Gastrocnemius medialis (tissue), 4 donors: ENCODE results near the gene ZC3HAV1L. TPM values are rescaled to one million over a fixed set of nuclear protein-coding genes. Genes with fewer than 3 reads are reported as not detected.

ENCODE experiments used
- ATAC-seq, 2 donors: fragments of 150-250 bp; one replicate each; pipeline ENCODE4 v1.9.1; 2016
- DNase-seq, 2 donors: peaks; one replicate each; pipeline ENCODE4 v3.0.0-alpha.2; 2019
- H3K27ac ChIP-seq, 4 donors: fragments of 200-600 bp; sonication (generic); 1 replicate in 1 of 4; 2 replicates in 3 of 4; pipeline ENCODE4 v1.5.1; 2016 to 2018; ENCODE audit warnings: mild to moderate bottlenecking in 2 of 4, moderate library complexity in 1 of 4
- H3K27me3 ChIP-seq, 3 donors: fragments of 200-600 bp; sonication (generic) in 2 of 3; 1 replicate in 1 of 3; 2 replicates in 2 of 3; pipeline versions ENCODE4 v1.5.1 to v1.6.0; 2016 to 2019; ENCODE audit warnings: mild to moderate bottlenecking in 1 of 3, moderate library complexity in 1 of 3
- H3K36me3 ChIP-seq, 2 donors: fragments of 200-600 bp; sonication (generic) in 1 of 2; one replicate each; pipeline ENCODE4 v1.5.1; 2017 to 2018
- H3K4me1 ChIP-seq, 2 donors: fragments of 200-600 bp; sonication (generic) in 1 of 2; one replicate each; pipeline ENCODE4 v1.5.1; 2016 to 2017; ENCODE audit warnings: mild to moderate bottlenecking in 2 of 2
- H3K4me3 ChIP-seq, 4 donors: fragments of 200-600 bp; sonication (generic) in 3 of 4; 1 replicate in 1 of 4; 2 replicates in 3 of 4; pipeline ENCODE4 v1.5.1; 2016 to 2019; ENCODE audit warnings: mild to moderate bottlenecking in 2 of 4
- H3K9me3 ChIP-seq, 3 donors: fragments of 200-600 bp; sonication (generic) in 2 of 3; 1 replicate in 1 of 3; 2 replicates in 2 of 3; pipeline ENCODE4 v1.5.1; 2016 to 2019
- POLR2A ChIP-seq, 2 donors: fragments of 450-650 bp; IDR thresholded peaks; one replicate each; pipeline ENCODE4 v1.6.1; 2017; ENCODE audit warnings: antibody characterized with exemption in 2 of 2, mild to moderate bottlenecking in 2 of 2, moderate library complexity in 2 of 2
- in situ Hi-C, 4 donors: fragments of 200-750 bp; cut with MboI; loops; one replicate each; pipeline versions ENCODE4 v1.15.0 to v1.8.0; 2017; ENCODE audit warnings: low sequenced_read_pairs in 4 of 4
- intact Hi-C: fragments of 100-400 bp; cut with DNase I; formaldehyde crosslinking; loops from one replicate; pipeline ENCODE4 v1.15.1; 2023; ENCODE audit warnings: low total_unique reads
- total RNA-seq, 4 donors: library from RNA; depleted of rRNA; stranded (reverse); fragments of >200 nt; gene quantifications; one replicate each; pipeline versions ENCODE4 v1.1.0 to v1.2.3, GENCODE V29; 2016
- TF ChIP-seq, protein P1 (sequence below), 5 experiments: fragments of 450-650 bp in 3 of 5; fragments of 200-600 bp in 2 of 5; sonication (generic) in 2 of 5; IDR thresholded peaks in 4 of 5; conservative IDR thresholded peaks in 1 of 5; 1 replicate in 4 of 5; 2 replicates in 1 of 5; pipeline ENCODE4 v1.5.1; 2016 to 2019; ENCODE audit warnings: antibody characterized with exemption in 5 of 5, mild to moderate bottlenecking in 3 of 5, moderate library complexity in 3 of 5

The ZC3HAV1L gene
- total RNA-seq, 4 donors from 2014 or later: 1.1 to 2.2 (median 1.5) TPM

DNA sequence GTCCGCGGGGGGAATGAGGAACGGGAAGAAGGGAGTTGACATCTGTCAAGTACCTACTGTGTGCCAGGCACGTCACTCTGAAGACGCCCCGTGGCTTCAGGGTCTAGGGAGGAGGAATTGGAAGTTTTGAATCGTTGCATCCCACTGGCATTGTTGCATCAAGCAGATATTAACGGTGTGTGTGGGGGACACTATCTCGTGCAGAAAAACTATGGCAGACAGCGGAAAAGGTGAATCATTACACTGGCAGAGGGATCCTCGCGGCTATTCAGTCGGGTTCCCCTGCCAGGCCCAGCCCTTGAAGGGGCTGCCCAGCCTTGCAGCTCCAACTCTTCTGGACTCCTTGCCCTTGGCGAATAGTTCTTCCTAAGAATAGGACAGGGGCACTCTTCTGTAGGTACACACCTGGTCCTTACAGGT is 53.6 kb downstream of the ZC3HAV1L start:
- Histone ChIP-seq H3K9me3 (no peaks in the 10 kb centered on the region), H3K4me3 (peak overlapping the region; percentile 44 to 52 (median 49)), H3K36me3 (no peaks in the 10 kb centered on the region), H3K27me3 (peaks cover 2 to 10% (median 7%) of the 10 kb centered on the region in 3 donors), H3K27ac (no peak overlapping the region), H3K4me1 (peaks cover 5 to 7% of the 10 kb centered on the region in 2 donors)
- no peak for DNase-seq
- in situ Hi-C loops: loop anchor here in 1 of 4 donors (10.0 kb wide), 1 partner anchor 97 kb away; no protein-coding TSS in a partner anchor
- ATAC-seq: no peak
- intact Hi-C loops: no loop called here
- TF ChIP-seq, protein P1, sequence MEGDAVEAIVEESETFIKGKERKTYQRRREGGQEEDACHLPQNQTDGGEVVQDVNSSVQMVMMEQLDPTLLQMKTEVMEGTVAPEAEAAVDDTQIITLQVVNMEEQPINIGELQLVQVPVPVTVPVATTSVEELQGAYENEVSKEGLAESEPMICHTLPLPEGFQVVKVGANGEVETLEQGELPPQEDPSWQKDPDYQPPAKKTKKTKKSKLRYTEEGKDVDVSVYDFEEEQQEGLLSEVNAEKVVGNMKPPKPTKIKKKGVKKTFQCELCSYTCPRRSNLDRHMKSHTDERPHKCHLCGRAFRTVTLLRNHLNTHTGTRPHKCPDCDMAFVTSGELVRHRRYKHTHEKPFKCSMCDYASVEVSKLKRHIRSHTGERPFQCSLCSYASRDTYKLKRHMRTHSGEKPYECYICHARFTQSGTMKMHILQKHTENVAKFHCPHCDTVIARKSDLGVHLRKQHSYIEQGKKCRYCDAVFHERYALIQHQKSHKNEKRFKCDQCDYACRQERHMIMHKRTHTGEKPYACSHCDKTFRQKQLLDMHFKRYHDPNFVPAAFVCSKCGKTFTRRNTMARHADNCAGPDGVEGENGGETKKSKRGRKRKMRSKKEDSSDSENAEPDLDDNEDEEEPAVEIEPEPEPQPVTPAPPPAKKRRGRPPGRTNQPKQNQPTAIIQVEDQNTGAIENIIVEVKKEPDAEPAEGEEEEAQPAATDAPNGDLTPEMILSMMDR (IDR thresholded peaks at IDR 0.05 in 4 of 5, conservative IDR thresholded peaks at IDR 0.05 in 1 of 5): no peak
- no peak for TF ChIP-seq POLR2A (IDR thresholded peaks at IDR 0.05)

DNA sequence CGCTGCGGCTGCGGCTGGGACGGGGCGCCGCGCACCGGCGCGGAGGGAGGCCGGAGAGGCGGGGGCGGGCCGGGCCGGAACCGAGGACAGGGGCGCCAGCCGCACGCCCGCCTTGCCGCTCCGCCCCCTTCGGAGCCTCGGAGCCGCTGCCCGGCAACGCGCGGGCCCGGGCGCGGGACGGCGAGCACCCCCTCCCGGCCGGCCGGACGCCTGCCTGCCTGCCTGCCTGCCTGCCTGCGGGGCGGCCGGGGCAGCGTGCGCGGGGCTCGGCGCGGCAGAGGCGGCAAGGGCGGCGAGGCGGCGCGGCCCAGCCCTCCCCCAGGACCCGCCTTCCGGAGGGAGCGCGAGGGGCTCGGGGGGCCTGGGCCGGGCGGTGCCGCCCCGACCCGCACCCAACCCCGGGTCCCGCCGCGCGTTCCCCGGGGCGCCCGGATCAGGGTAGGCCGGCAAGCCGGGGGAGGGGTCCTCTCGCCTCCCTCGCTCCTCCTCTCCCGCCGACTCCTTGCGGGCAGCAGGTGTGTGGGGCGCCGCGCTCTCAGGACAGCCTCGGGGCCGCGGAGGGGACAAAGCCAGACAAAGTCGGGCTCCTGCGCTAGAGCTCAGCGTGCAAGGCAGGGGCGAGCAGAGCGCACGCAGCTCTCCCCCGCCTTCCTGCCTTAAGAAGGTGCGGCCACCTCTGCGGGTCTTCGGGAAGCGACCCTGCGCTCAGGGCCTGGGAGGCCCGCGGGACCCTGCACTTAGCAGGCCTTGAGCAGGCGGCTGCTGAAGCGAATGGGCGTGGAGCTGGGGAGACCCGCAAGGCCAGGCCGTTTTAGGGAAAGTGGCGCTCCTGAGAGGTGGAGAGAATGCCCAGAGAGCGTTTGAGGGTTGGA is 54.3 kb downstream of the ZC3HAV1L start, which contains the start of gene KIAA1549:
KIAA1549 (minus strand) TSS at position 58 of the 872 bp plus-strand sequence. CDS start 120 bp downstream, outside the sequence.
- Histone ChIP-seq H3K27ac (no peak within 1 kb of the TSS), H3K36me3 (no peaks in the 10 kb centered on the region), H3K4me1 (peaks cover 5 to 7% of the 10 kb centered on the region in 2 donors), H3K4me3 (peak within 1 kb of the TSS; percentile 47 to 63 (median 57)), H3K27me3 (peaks cover 2 to 14% (median 7%) of the 10 kb centered on the region in 3 donors), H3K9me3 (no peaks in the 10 kb centered on the region)
- in situ Hi-C loops: loop anchor here in 1 of 4 donors (10.0 kb wide), 1 partner anchor 97 kb away; no protein-coding TSS in a partner anchor
- no peak for TF ChIP-seq POLR2A (IDR thresholded peaks at IDR 0.05)
- TF ChIP-seq, protein P1 (IDR thresholded peaks at IDR 0.05 in 4 of 5, conservative IDR thresholded peaks at IDR 0.05 in 1 of 5): peak in 3 of 5 experiments; percentile 22 to 29 (median 28)
- peak; percentile 75 to 82 for ATAC-seq
- intact Hi-C loops: loop anchor here (2.0 kb wide), 1 partner anchor 95 kb away; no protein-coding TSS in a partner anchor
- DNase-seq: no peak

DNA sequence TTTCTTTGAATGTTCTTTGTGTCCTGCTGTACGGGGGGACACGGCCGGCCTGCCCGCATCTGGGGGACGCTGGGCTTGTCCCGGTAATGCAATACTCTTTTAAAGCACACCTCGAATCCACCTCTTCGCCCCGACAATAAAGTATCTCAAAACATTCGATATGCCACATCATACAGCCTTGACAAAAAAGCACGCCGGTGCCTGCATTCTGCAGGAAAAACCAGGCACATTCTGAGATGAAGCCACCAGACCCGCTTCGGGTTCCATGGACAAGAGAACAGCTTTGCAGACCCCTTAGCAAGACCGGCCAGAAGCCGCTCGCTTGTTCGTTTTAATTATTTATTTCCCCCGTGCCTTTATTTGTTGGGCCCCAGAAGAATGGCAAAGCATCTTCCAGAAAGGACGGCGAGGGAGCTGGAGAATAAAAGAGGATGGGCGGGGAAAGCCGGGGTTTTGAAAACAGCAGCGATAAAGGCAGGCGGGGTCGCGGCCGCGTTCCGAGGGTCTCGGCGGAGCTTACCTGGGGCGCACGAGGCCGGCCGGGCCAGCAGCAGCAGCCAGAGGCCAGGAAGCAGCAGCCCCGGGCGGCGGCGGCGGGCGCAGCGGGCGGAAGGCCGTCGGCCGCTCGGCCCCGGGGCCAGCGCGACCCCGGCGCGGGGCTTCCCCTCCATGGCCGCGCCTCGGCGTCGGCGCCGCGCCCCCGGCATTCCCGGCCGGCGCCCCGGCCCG is 55.1 kb downstream of the ZC3HAV1L start:
- intact Hi-C loops: loop anchor here (2.0 kb wide), 1 partner anchor 94 kb away; no protein-coding TSS in a partner anchor
- Histone ChIP-seq H3K9me3 (no peaks in the 10 kb centered on the region), H3K4me3 (peak overlapping the region; percentile 47 to 63 (median 57)), H3K27ac (no peak overlapping the region), H3K36me3 (no peaks in the 10 kb centered on the region), H3K27me3 (peaks cover 2 to 19% (median 7%) of the 10 kb centered on the region in 3 donors), H3K4me1 (peaks cover 5 to 11% of the 10 kb centered on the region in 2 donors)
- ATAC-seq (peak; percentile 35 to 44), DNase-seq (no peak)
- TF ChIP-seq POLR2A (IDR thresholded peaks at IDR 0.05): no peak
- TF ChIP-seq, protein P1 (IDR thresholded peaks at IDR 0.05 in 4 of 5, conservative IDR thresholded peaks at IDR 0.05 in 1 of 5): no peak
- in situ Hi-C loops: loop anchor here in 1 of 4 donors (10.0 kb wide), 1 partner anchor 96 kb away; no protein-coding TSS in a partner anchor

DNA sequence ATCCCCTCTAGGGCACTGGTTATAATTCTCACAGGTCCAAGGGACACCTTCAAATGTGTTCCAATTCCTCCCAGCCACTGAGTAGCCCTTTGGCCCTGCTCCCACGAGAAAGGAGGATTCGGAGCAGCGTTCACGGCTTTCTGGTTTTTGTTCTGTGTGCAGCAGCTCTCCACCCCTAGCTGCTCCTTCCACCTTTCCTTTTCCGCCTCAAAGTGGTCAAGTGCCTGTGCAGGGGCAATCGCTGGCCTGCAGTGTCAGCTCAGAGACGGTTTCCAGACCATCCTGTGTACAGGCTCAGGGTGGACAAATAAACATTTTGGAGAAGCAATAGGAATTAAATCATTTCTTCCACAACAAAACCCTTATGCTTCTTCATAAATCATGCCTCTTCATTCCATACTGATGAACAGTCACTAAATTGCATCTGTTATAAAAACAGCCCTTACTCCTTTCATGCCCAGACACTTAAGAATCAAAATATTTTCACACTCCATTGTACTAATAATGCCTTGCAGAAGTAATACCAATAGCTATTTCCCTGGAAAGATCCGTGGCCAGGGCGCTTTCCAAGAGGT is 55.8 kb downstream of the ZC3HAV1L start:
- H3K36me3 ChIP-seq: no peaks in the 10 kb centered on the region
- H3K9me3 ChIP-seq: no peaks in the 10 kb centered on the region
- H3K27me3 ChIP-seq: peaks cover 2 to 20% (median 7%) of the 10 kb centered on the region in 3 donors
- ATAC-seq (no peak), DNase-seq (no peak)
- peaks cover 5 to 16% of the 10 kb centered on the region in 2 donors for H3K4me1 ChIP-seq
- intact Hi-C loops: loop anchor here (2.0 kb wide), 1 partner anchor 93 kb away; no protein-coding TSS in a partner anchor
- no peak for TF ChIP-seq POLR2A (IDR thresholded peaks at IDR 0.05)
- TF ChIP-seq, protein P1 (IDR thresholded peaks at IDR 0.05 in 4 of 5, conservative IDR thresholded peaks at IDR 0.05 in 1 of 5): no peak
- H3K4me3 ChIP-seq: peak overlapping the region; percentile 47 to 63 (median 57)
- in situ Hi-C loops: loop anchor here in 1 of 4 donors (10.0 kb wide), 1 partner anchor 95 kb away; no protein-coding TSS in a partner anchor
- no peak overlapping the region for H3K27ac ChIP-seq
